ENCODE results near the gene TNRC6C.

TNRC6C gene

GRCh38 chr17:78120971-78121800 is 162.7 kb downstream of the TNRC6C start:
- TF ChIP-seq ISL1 (CRISPR knock-in tag; IDR thresholded peaks at IDR 0.05) = no peak
- TF ChIP-seq TCF4 (CRISPR knock-in tag; IDR thresholded peaks at IDR 0.05; ENCODE audit: borderline replicate concordance) = no peak
- no peak for TF ChIP-seq ZNF70 (CRISPR knock-in tag; IDR thresholded peaks at IDR 0.05)
- TF ChIP-seq ZFP3 (CRISPR knock-in tag; IDR thresholded peaks at IDR 0.05) = no peak
- TF ChIP-seq RARB (CRISPR knock-in tag; IDR thresholded peaks at IDR 0.05) = no peak
- no peak for TF ChIP-seq ZC3H10 (CRISPR knock-in tag; IDR thresholded peaks at IDR 0.05)
- TF ChIP-seq ZNF565 (CRISPR knock-in tag; conservative IDR thresholded peaks at IDR 0.05; ENCODE audit: low read depth) = no peak
- no peak for TF ChIP-seq TSHZ2 (CRISPR knock-in tag; IDR thresholded peaks at IDR 0.05)
- TF ChIP-seq PATZ1 (CRISPR knock-in tag; IDR thresholded peaks at IDR 0.05; ENCODE audit: borderline replicate concordance) = no peak
- no peak for TF ChIP-seq PPARA (CRISPR knock-in tag; IDR thresholded peaks at IDR 0.05; ENCODE audit: borderline replicate concordance)
- TF ChIP-seq ZFP30 (CRISPR knock-in tag; IDR thresholded peaks at IDR 0.05) = no peak
- no peak for TF ChIP-seq OSR1 (CRISPR knock-in tag; IDR thresholded peaks at IDR 0.05)
- TF ChIP-seq GLIS3 (CRISPR knock-in tag; IDR thresholded peaks at IDR 0.05) = no peak
- no peak for TF ChIP-seq TOX (CRISPR knock-in tag; IDR thresholded peaks at IDR 0.05; ENCODE audit: borderline replicate concordance)
- no peak for TF ChIP-seq CREB5 (CRISPR knock-in tag; IDR thresholded peaks at IDR 0.05; ENCODE audit: low read depth)
- no peak for TF ChIP-seq POU6F1 (CRISPR knock-in tag; IDR thresholded peaks at IDR 0.05; ENCODE audit: borderline replicate concordance, low read depth)
- no peak for ATAC-seq

GRCh38 chr17:78121801-78122215 is 163.3 kb downstream of the TNRC6C start:
- TF ChIP-seq ZNF8 (CRISPR knock-in tag; IDR thresholded peaks at IDR 0.05) = no peak
- no peak for TF ChIP-seq ESRRG (CRISPR knock-in tag; IDR thresholded peaks at IDR 0.05)
- no peak for TF ChIP-seq TOX (CRISPR knock-in tag; IDR thresholded peaks at IDR 0.05; ENCODE audit: borderline replicate concordance)
- no peak for TF ChIP-seq ARNTL (CRISPR knock-in tag; IDR thresholded peaks at IDR 0.05; ENCODE audit: borderline replicate concordance, low read depth)
- no peak for TF ChIP-seq RARB (CRISPR knock-in tag; IDR thresholded peaks at IDR 0.05)
- no peak for TF ChIP-seq ZNF70 (CRISPR knock-in tag; IDR thresholded peaks at IDR 0.05)
- no peak for TF ChIP-seq TSHZ2 (CRISPR knock-in tag; IDR thresholded peaks at IDR 0.05)
- TF ChIP-seq ZC3H10 (CRISPR knock-in tag; IDR thresholded peaks at IDR 0.05) = no peak
- no peak for TF ChIP-seq CREB5 (CRISPR knock-in tag; IDR thresholded peaks at IDR 0.05; ENCODE audit: low read depth)
- TF ChIP-seq BACH2 (CRISPR knock-in tag; IDR thresholded peaks at IDR 0.05; ENCODE audit: borderline replicate concordance) = no peak
- no peak for TF ChIP-seq PATZ1 (CRISPR knock-in tag; IDR thresholded peaks at IDR 0.05; ENCODE audit: borderline replicate concordance)
- TF ChIP-seq ZFP3 (CRISPR knock-in tag; IDR thresholded peaks at IDR 0.05) = no peak
- no peak for TF ChIP-seq TCF4 (CRISPR knock-in tag; IDR thresholded peaks at IDR 0.05; ENCODE audit: borderline replicate concordance)
- no peak for TF ChIP-seq SNAI2 (CRISPR knock-in tag; IDR thresholded peaks at IDR 0.05)
- TF ChIP-seq CSDC2 (CRISPR knock-in tag; IDR thresholded peaks at IDR 0.05) = no peak
- ATAC-seq = no peak

Measured in SK-N-SH treated with all-trans-retinoic acid at 6 μM for 48 hours (cell line).